HFF-Myc (cell line): ENCODE results near the gene REC114.
"Not testable (repeated sequence)": the region's sequence is repeated elsewhere in the genome, so short reads cannot be mapped to it uniquely, and the experiment has no call there.

ENCODE experiments used
- DNase-seq: peaks from one replicate; pipeline ENCODE4 v3.0.0-alpha.2; 2011; ENCODE audit warnings: low read depth; ENCODE audit errors: extremely low read depth
- H3K4me3 ChIP-seq: replicated peaks from 2 replicates; pipeline ENCODE4 v1.5.1; 2011; ENCODE audit warnings: low read depth, mild to moderate bottlenecking, control low read depth, low read length
- CTCF ChIP-seq: IDR thresholded peaks from 2 replicates; pipeline ENCODE4 v1.5.1; 2012; ENCODE audit warnings: mild to moderate bottlenecking, low read depth, low read length, control low read depth; ENCODE audit errors: missing control alignments

REC114 gene

GRCh38 chr15:73570355-73571032 is 127.5 kb downstream of the REC114 start:
- no peak for DNase-seq
- H3K4me3 ChIP-seq = no peak overlapping the region
- TF ChIP-seq CTCF = no peak

GRCh38 chr15:73571346-73571745 is 128.4 kb downstream of the REC114 start:
- H3K4me3 ChIP-seq = no peak overlapping the region
- TF ChIP-seq CTCF = no peak
- no peak for DNase-seq

GRCh38 chr15:73572296-73572695 is 129.3 kb downstream of the REC114 start:
- DNase-seq = no peak
- TF ChIP-seq CTCF = no peak
- no peak overlapping the region for H3K4me3 ChIP-seq

GRCh38 chr15:73573037-73573436 is 130.1 kb downstream of the REC114 start:
- no peak for TF ChIP-seq CTCF
- H3K4me3 ChIP-seq = no peak overlapping the region
- DNase-seq = no peak

- H3K4me3 ChIP-seq = no peak overlapping the region
- DNase-seq = peak; percentile 60
- no peak for TF ChIP-seq CTCF
These were observed 130.6 kb downstream of the REC114 start for GRCh38 chr15:73573572-73573971.

- TF ChIP-seq CTCF = no peak
- DNase-seq = peak; percentile 56
- no peak overlapping the region for H3K4me3 ChIP-seq
These were observed 132.8 kb downstream of the REC114 start for GRCh38 chr15:73575636-73576247.

- H3K4me3 ChIP-seq, DNase-seq: not testable (repeated sequence)
These were observed 134.6 kb downstream of the REC114 start for GRCh38 chr15:73577593-73577992.
